Stimulated activated CD8-positive, alpha-beta memory T cell treated with anti-CD3 and anti-CD28 coated beads, Interleukin-15, amount 100 ng/mL, for 24 hours (primary cell): ENCODE data around the gene LEF1.

Source experiments
- DNase-seq: peaks from one replicate; pipeline ENCODE4 v3.0.0-alpha.2; 2020; ENCODE audit warnings: low read depth

LEF1 gene

DNA sequence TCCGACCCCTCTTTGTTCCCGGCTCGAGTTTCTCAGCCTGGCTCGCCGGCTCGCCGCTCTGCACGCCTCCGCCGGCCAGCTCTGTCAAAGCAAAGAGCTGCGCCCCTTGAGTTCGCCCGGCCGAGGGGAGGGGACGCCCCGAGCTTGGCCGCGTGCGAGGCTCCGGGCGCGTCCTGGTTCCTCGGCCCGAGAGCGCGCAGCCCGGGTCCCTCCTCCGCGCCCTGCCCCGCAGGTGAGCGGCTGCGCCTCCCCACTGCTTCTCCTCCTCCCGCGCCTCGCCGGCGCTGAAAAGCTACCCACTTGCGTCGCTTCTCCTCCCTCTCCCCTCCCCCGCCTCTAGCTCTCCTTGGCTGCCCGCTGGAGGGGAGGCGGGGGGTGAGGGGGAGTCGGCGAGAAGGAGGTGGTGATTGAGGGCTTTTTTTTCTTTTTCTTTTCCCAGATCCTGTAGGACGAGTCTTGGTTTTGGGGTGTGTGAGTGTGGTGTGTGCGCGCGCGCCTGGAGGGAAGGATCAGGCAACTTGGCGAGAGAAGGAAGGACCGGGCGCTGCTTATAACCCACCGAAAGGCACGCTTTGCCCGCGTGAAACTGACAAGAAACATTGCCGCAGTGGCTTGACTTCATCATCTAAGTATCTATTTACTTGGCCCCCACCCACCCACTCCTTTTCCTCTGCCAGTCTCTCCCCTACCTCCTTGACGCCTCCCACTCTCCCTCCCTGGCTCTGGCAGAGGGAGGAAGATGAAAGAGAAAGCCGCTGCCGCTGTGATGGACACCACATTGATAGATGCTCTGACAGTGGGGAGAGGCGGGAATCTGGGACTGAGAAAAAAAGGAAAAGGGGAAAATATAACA is at the start of gene LEF1:
Gene LEF1 (minus strand): TSS at position 262 of the 853 bp plus-strand sequence. CDS start 1,165 bp downstream, outside the sequence.
- DNase-seq, result peak; percentile 31

GRCh38 chr4:108216510-108216909 is 47.8 kb upstream of the LEF1 start:
- no peak for DNase-seq

GRCh38 chr4:108215055-108215454 is 46.3 kb upstream of the LEF1 start:
- no peak for DNase-seq

- DNase-seq, result no peak
Observed at GRCh38 chr4:108213723-108214122, 45.0 kb upstream of the LEF1 start.

DNA sequence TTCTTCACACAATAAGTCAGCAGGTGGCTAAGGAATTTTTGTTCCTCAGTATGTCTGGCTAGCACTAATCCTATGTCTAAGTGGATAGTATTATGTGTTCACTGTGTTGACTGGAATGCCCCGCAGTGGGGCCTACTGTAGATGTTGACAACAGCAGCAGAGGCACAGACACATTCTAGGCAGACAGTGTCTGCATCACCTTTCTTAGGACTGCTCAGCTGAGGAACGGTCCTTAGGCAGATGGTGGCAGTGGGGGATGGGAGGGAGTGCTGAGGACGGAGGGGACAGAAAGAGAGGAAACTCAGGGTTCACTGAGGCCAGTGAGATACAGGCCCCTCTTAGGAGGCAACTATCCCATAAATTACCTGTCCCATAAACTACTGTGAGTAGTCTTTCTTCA is 44.6 kb upstream of the LEF1 start:
- no peak for DNase-seq

GRCh38 chr4:108210989-108211835 is 42.5 kb upstream of the LEF1 start:
- DNase-seq, result no peak

GRCh38 chr4:108209489-108209888 is 40.8 kb upstream of the LEF1 start:
- no peak for DNase-seq

DNA sequence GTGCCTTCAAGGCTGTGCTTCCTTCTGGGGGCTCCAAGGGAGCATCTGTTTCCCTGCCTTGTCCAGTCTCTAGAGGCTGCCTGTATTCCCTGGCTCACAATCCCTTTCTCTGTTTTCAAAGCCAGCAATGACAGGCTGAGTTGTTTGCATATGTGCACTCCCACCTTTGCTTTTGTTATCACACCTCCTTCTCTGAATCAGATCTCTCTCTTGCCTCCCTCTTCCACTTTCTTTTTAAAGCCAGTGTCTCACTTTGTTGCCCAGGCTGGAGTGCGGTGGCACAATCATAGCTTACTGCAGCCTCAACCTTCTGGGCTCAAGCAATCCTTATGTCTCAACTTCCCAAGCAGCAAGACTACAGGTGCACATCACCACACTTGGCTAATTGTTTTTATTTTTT is 37.1 kb upstream of the LEF1 start:
- DNase-seq, result no peak

DNA sequence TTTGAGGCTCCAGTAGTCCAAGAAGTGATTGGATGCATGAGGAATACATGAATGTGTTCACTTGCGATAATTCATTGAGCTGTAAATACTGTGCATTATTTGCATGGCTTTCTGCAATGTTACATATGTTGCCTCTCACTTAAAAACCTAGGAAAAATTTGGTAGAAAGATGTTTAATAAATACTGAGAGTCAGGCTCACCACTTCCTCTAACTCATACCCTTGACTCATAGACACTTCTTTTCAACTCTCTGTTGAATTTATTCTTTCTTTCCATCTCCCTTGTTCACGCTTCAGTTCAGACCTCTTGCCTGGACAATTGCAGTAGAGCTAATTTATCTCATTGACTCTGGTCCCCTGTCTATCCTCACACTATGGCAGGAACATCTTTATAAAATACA is 35.8 kb upstream of the LEF1 start:
- DNase-seq, result no peak

DNA sequence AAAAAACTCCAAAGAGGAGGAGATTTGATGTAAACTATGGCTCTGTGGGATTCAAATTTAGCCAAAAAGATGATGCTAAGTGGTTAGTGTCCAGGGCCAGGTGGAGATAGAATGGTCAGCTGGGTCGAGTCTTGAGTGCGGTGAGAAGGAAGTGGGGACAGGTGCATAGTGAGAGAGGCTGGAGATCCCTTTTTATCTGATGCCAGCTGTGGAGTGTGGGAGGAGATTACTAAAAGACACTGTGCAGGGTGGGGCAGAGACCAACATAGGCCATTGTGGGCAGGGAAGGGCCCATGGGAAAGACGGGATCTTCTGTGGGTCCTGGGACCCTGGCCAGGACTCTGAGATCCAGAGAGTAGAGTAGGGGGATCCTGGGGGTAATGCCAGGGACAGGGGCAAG is 34.6 kb upstream of the LEF1 start:
- DNase-seq, result no peak

DNA sequence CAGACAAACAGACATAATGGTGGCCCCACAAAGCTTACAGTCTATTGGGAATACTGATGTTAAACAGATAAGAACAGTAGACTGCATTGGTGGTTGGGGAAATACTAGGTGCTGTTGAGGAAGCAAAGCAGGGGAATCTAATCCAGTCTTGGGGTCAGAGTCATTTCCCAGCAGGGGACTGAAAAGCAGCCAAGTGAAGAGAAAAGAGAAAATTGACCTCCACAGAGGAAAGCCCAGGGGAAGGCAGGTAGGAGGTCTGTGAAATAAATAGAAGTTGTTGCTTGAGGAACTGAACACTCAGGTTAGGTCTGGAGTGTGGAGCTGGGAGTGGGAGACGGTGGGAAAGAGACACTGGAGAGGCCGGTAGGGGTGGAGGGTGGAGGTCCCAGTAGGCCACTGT is 33.0 kb upstream of the LEF1 start:
- no peak for DNase-seq

DNA sequence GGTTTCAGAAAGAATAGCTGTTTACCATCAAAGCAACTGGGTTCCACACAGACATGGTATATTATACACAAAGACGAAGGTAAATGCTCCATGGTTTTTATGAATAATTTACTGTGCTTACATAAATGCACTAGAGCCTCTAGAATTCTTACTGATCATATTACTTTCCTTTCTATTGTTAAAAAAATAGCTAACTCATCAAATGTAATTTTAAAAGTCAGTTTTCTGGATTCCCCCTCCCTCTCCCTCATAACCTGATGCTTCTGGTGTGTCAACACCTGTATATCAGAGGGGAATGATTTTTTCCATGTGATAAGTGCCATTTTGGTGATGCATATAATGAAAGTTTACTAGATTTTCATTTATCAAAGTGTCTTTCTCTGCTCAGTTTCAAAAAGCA is 31.1 kb upstream of the LEF1 start:
- no peak for DNase-seq

DNA sequence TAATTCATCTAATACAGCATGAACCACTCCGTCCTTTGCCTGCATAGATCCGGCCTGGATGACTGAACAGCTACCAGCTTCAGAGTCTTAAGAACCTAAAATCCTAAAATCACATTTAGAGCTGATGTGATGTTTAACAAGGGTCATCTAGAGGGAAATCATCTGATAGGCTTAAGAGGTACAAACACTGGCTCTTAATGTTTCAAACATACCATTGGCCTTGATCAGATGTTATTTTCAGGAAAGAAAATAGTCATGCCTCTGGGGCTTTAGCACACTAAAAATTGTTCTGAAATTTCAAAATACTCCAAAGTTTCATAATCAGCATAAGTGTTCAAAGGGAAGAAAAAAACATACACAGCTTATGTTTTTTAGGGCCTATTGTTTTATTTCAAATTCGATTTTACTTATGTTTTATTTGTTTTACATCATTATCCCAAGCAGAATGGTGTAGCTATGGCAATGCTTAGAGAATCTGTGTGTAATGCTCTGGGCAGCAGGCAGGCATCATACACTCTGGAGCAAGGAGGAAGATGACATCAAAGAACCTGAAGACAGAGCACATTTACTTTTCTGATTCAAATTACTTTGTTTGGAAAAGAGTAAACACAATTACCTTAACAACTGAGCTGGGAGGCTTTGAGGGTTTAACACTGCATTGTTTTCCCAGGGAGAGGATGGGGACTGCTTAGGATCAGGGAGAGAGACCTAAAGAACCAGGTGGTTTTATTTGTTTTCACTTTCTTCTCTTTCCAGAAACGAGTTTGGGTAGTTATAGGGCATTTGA is 25.3 kb upstream of the LEF1 start:
- DNase-seq, result no peak

DNA sequence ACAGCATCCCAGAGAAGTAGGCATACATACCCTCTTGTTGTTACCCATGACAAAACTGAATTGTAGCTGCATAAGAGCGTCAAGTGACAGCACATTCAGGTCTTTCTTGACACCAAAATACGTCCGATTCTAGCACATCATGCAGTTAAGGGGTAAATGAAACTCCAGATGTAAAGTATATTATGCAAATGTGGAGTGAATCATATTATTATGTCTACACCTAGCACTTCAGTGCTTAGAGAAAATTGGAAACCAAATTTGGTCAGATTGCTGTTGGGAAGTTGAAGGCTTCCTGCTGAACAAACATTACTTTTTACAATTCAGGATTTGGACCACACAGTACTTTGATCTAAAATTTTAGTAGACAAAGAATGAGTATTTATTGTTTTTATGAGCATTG is 24.2 kb upstream of the LEF1 start:
- no peak for DNase-seq

- DNase-seq, result no peak
Observed at GRCh38 chr4:108192056-108192455, 23.3 kb upstream of the LEF1 start.

GRCh38 chr4:108191269-108191914 is 22.7 kb upstream of the LEF1 start:
- DNase-seq, result no peak

DNA sequence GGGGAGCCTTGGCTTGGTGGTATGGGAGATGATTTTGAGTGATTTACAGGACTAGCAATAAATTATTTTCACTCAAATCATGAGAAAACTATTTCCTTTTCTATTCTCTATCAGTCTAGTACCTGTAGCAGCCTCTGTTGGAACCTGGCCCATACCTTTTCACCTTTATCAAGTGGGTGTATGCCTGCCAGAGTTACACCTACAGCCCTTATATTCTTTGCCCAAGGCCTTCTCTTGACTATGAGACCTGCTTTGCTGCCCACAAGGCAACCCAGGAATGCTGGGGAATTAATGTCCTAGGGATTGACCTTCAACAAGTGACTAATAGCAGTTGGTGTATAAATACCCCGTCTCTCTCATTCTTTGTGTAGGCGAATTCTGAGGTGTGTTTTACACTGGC is 20.0 kb upstream of the LEF1 start:
- DNase-seq, result no peak

GRCh38 chr4:108185252-108185651 is 16.5 kb upstream of the LEF1 start:
- DNase-seq, result no peak

DNA sequence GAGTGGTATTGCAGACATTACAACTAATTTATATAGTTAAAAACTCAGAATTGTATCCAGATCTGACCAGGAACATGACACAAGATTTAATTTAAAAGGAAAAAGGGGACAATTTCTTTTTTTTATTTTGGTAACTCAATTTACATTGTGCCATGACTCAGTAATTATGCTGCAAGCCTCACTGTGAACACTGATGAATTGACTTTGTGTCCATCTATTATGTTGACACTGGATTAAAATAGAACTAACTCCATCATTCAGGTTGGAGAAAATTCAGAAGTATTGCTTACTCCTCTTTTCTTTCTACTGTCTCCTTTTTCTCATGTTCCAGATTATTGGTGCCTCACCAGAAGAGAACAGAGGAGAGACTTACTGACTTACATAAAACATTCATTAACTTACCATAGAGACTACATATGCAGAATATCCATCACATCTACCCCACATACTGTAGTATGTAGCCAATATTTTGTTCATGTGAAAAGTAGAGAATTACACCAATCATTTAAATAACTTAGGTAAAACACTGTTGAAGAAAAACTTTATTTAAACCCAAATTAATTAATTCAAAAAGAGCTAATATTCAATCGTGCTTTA is 15.8 kb upstream of the LEF1 start:
- no peak for DNase-seq

GRCh38 chr4:108181704-108182103 is 13.0 kb upstream of the LEF1 start:
- DNase-seq, result no peak

GRCh38 chr4:108180513-108180912 is 11.8 kb upstream of the LEF1 start:
- DNase-seq, result no peak

GRCh38 chr4:108175966-108176365 is 7.2 kb upstream of the LEF1 start:
- no peak for DNase-seq
